Sigmoid colon (tissue), 7 donors: ENCODE results near the gene TMEM9B. TPM values are rescaled to one million over a fixed set of nuclear protein-coding genes. Genes with fewer than 3 reads are reported as not detected.
A peak's percentile ranks its signal among the peaks of the same experiment; 100 is the strongest.

ENCODE experiments used
- DNase-seq: peaks from one replicate; pipeline ENCODE4 v3.0.0-alpha.2; 2019
- H3K27ac ChIP-seq, 4 donors: fragments of 200-600 bp; sonication (generic); one replicate each; pipeline ENCODE4 v1.5.1; 2016 to 2019; ENCODE audit warnings: mild to moderate bottlenecking in 1 of 4
- H3K27me3 ChIP-seq, 3 donors: fragments of 200-600 bp; sonication (generic); one replicate each; pipeline ENCODE4 v1.5.1; 2019; ENCODE audit warnings: mild to moderate bottlenecking in 1 of 3
- H3K36me3 ChIP-seq, 4 donors: fragments of 200-600 bp; sonication (generic); one replicate each; pipeline ENCODE4 v1.5.1; 2016 to 2019
- H3K4me1 ChIP-seq, 4 donors: fragments of 200-600 bp; sonication (generic); one replicate each; pipeline ENCODE4 v1.5.1; 2017 to 2019
- H3K4me3 ChIP-seq, 4 donors: fragments of 200-600 bp; sonication (generic); one replicate each; pipeline ENCODE4 v1.5.1; 2017 to 2019; ENCODE audit warnings: mild to moderate bottlenecking in 2 of 4, moderate library complexity in 1 of 4
- H3K9me3 ChIP-seq, 4 donors: fragments of 200-600 bp in 3 of 4; sonication (generic) in 3 of 4; one replicate each; pipeline versions ENCODE4 v1.5.1 to v1.6.1; 2013 to 2019
- CTCF ChIP-seq, 4 experiments: fragments of 450-650 bp in 3 of 4; fragments of 200-600 bp in 1 of 4; IDR thresholded peaks; one replicate each; pipeline ENCODE4 v1.5.1; 2016 to 2019; ENCODE audit warnings: antibody characterized with exemption in 4 of 4, mild to moderate bottlenecking in 3 of 4, moderate library complexity in 2 of 4
- EP300 ChIP-seq, 4 donors: sonication (generic); formaldehyde crosslinking; IDR thresholded peaks; one replicate each; pipeline ENCODE4 v1.6.1; 2017; ENCODE audit warnings: antibody characterized with exemption in 4 of 4
- POLR2A ChIP-seq, 2 donors: fragments of 450-650 bp; IDR thresholded peaks; one replicate each; pipeline ENCODE4 v1.6.1; 2016; ENCODE audit warnings: antibody characterized with exemption in 2 of 2, mild to moderate bottlenecking in 2 of 2, moderate library complexity in 2 of 2
- POLR2AphosphoS5 ChIP-seq, 4 donors: sonication (generic); formaldehyde crosslinking; IDR thresholded peaks; one replicate each; pipeline ENCODE4 v1.6.1; 2017; ENCODE audit warnings: antibody characterized with exemption in 4 of 4
- WGBS, 2 donors: extraction: QIAGEN DNeasy Blood & Tissue Kit; methylation state at CpG; one replicate each; pipeline ENCODE4 v1.1.7; 2013; 5-methylcytosine and 5-hydroxymethylcytosine counted together
- intact Hi-C: fragments of 100-400 bp; cut with DNase I; formaldehyde crosslinking; loops from one replicate; pipeline ENCODE4 v1.15.1; 2023
- polyA plus RNA-seq, 3 donors: library from polyadenylated mRNA; stranded (reverse); fragments of 200-250 nt; gene quantifications; one replicate each; pipeline ENCODE4 v1.2.3, GENCODE V29; 2013
- total RNA-seq, 4 donors: library from RNA; depleted of rRNA; stranded (reverse); fragments of >200 nt; gene quantifications; one replicate each; pipeline ENCODE4 v1.1.0, GENCODE V29; 2016
- donor health status: healthy with polysubstance abuse.
- donor health status: Bipolar disorder and iron deficiency.
- donor health status: healthy.

TMEM9B gene
- total and polyA plus RNA-seq, 7 donors, result 13.3 to 58.9 (median 24.3) TPM

- DNase-seq, result no peak
- H3K4me3 ChIP-seq, result no peak overlapping the region
- intact Hi-C loops, result no loop called here
- H3K4me1 ChIP-seq, result peaks cover 0 to 20% (median 20%) of the 10 kb centered on the region in 4 donors
- 80 to 91% methylated on average over 4 of the region's 4 CpGs for WGBS, 2 donors
- no peak for TF ChIP-seq POLR2AphosphoS5 (IDR thresholded peaks at IDR 0.05)
- no peaks in the 10 kb centered on the region for H3K9me3 ChIP-seq
- H3K27ac ChIP-seq, result no peak overlapping the region
- peaks cover 0 to 25% (median 9%) of the 10 kb centered on the region in 3 donors for H3K27me3 ChIP-seq
- no peaks in the 10 kb centered on the region for H3K36me3 ChIP-seq
These were observed 40.8 kb upstream of the TMEM9B start for GRCh38 chr11:9005087-9005486.

- TF ChIP-seq POLR2A (IDR thresholded peaks at IDR 0.05), result no peak
- TF ChIP-seq CTCF (IDR thresholded peaks at IDR 0.05), result no peak
- TF ChIP-seq POLR2AphosphoS5 (IDR thresholded peaks at IDR 0.05), result no peak
- TF ChIP-seq EP300 (IDR thresholded peaks at IDR 0.05), result no peak
These were observed 40.1 kb upstream of the TMEM9B start for GRCh38 chr11:9004183-9004926.

GRCh38 chr11:9003573-9004182 lies 39.4 kb upstream of the TMEM9B start, which contains the start of gene NRIP3:
Gene NRIP3 (minus strand): TSS chr11:9004001. CDS start chr11:9003935, 66 bp downstream.
- Histone ChIP-seq H3K36me3 (no peaks in the 10 kb centered on the region), H3K9me3 (no peaks in the 10 kb centered on the region), H3K4me3 (peak within 1 kb of the TSS; percentile 22 to 59 (median 46)), H3K27me3 (peaks cover 0 to 25% (median 9%) of the 10 kb centered on the region in 3 donors), H3K4me1 (peaks cover 0 to 20% (median 20%) of the 10 kb centered on the region in 4 donors), H3K27ac (peak within 1 kb of the TSS in 1 of 4 donors; percentile 62)
- intact Hi-C loops, result no loop called here
- DNase-seq, result peak; percentile 88
- TF ChIP-seq EP300 (IDR thresholded peaks at IDR 0.05), result no peak
- peak in 2 of 4 donors; percentile 54 to 66 for TF ChIP-seq POLR2AphosphoS5 (IDR thresholded peaks at IDR 0.05)
- 1% methylated on average over 83 of the region's 83 CpGs for WGBS, 2 donors

More at GRCh38 chr11:9004183-9004926, 40.1 kb upstream of the TMEM9B start:
- intact Hi-C loops, result no loop called here
- peaks cover 0 to 20% (median 20%) of the 10 kb centered on the region in 4 donors for H3K4me1 ChIP-seq
- no peaks in the 10 kb centered on the region for H3K36me3 ChIP-seq
- H3K27me3 ChIP-seq, result peaks cover 0 to 25% (median 9%) of the 10 kb centered on the region in 3 donors
- 7 to 10% methylated on average over 69 of the region's 69 CpGs for WGBS, 2 donors
- peak overlapping the region in 1 of 4 donors; percentile 62 for H3K27ac ChIP-seq
- no peaks in the 10 kb centered on the region for H3K9me3 ChIP-seq
- DNase-seq, result no peak
- peak overlapping the region; percentile 22 to 59 (median 46) for H3K4me3 ChIP-seq

GRCh38 chr11:9002920-9003572 lies 38.8 kb upstream of the TMEM9B start:
- 8 to 10% methylated on average over 8 of the region's 8 CpGs for WGBS, 2 donors
- intact Hi-C loops, result no loop called here
- peak overlapping the region in 1 of 4 donors; percentile 62 for H3K27ac ChIP-seq
- H3K4me1 ChIP-seq, result peaks cover 0 to 20% (median 20%) of the 10 kb centered on the region in 4 donors
- H3K36me3 ChIP-seq, result no peaks in the 10 kb centered on the region
- peak overlapping the region; percentile 22 to 59 (median 46) for H3K4me3 ChIP-seq
- H3K27me3 ChIP-seq, result peaks cover 0 to 25% (median 9%) of the 10 kb centered on the region in 3 donors
- H3K9me3 ChIP-seq, result no peaks in the 10 kb centered on the region
- no peak for DNase-seq
- no peak for TF ChIP-seq POLR2AphosphoS5 (IDR thresholded peaks at IDR 0.05)
- no peak for TF ChIP-seq EP300 (IDR thresholded peaks at IDR 0.05)
- no peak for TF ChIP-seq POLR2A (IDR thresholded peaks at IDR 0.05)
- TF ChIP-seq CTCF (IDR thresholded peaks at IDR 0.05), result no peak

- no peaks in the 10 kb centered on the region for H3K36me3 ChIP-seq
- peaks cover 0 to 20% (median 20%) of the 10 kb centered on the region in 4 donors for H3K4me1 ChIP-seq
- DNase-seq, result no peak
- H3K27me3 ChIP-seq, result peaks cover 0 to 25% (median 9%) of the 10 kb centered on the region in 3 donors
- H3K27ac ChIP-seq, result no peak overlapping the region
- intact Hi-C loops, result no loop called here
- WGBS, 2 donors, result 67 to 72% methylated on average over 6 of the region's 6 CpGs
- TF ChIP-seq POLR2A (IDR thresholded peaks at IDR 0.05) (no peak), EP300 (IDR thresholded peaks at IDR 0.05) (no peak), CTCF (IDR thresholded peaks at IDR 0.05) (no peak), POLR2AphosphoS5 (IDR thresholded peaks at IDR 0.05) (no peak)
- no peaks in the 10 kb centered on the region for H3K9me3 ChIP-seq
- no peak overlapping the region for H3K4me3 ChIP-seq
These were observed 37.5 kb upstream of the TMEM9B start for GRCh38 chr11:9001736-9002135.
